Measurements from ENCODE around the gene GFM2.

DNA sequence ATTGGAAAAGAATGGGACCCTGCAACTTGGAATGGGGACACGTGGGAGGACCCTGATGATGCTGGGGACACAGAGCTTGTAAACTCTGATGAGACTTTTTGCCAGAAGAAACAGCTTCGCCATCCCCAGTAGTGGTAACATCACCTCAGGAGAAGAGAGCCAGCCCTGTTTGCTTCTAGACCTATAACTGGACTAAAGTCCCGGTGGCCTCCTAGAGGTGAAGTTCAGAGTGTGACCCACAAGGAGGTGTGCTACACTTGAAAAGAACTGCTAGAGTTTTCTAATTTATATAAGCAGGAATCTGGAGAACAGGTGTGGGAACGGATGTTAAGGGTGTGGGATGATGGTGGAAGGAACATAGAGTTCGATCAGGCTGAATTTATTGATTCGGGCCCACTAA lies 19.9 kb upstream of the GFM2 start:
- TF ChIP-seq, protein P1, sequence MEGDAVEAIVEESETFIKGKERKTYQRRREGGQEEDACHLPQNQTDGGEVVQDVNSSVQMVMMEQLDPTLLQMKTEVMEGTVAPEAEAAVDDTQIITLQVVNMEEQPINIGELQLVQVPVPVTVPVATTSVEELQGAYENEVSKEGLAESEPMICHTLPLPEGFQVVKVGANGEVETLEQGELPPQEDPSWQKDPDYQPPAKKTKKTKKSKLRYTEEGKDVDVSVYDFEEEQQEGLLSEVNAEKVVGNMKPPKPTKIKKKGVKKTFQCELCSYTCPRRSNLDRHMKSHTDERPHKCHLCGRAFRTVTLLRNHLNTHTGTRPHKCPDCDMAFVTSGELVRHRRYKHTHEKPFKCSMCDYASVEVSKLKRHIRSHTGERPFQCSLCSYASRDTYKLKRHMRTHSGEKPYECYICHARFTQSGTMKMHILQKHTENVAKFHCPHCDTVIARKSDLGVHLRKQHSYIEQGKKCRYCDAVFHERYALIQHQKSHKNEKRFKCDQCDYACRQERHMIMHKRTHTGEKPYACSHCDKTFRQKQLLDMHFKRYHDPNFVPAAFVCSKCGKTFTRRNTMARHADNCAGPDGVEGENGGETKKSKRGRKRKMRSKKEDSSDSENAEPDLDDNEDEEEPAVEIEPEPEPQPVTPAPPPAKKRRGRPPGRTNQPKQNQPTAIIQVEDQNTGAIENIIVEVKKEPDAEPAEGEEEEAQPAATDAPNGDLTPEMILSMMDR (IDR thresholded peaks at IDR 0.05) = no peak; the same call in 1 of the 2 replicates
- TF ChIP-seq POLR2AphosphoS5 (IDR thresholded peaks at IDR 0.05; ENCODE audit: low read depth, low read length) (no peak), REST (IDR thresholded peaks at IDR 0.05; ENCODE audit: insufficient read depth in 1 of 2, low read depth in 2 of 2, low read length in 1 of 2) (no peak), SIN3A (IDR thresholded peaks at IDR 0.05; ENCODE audit: borderline replicate concordance, insufficient read depth, low read depth, low read length) (no peak)

All from Panc1 (cell line).